Motor neuron (in vitro differentiated cells): Measurements from ENCODE around the gene CLIC4. TPM values are rescaled to one million over a fixed set of nuclear protein-coding genes. Genes with fewer than 3 reads are reported as not detected.
A peak's percentile ranks its signal among the peaks of the same experiment; 100 is the strongest.
"Not testable (repeated sequence)": the region's sequence is repeated elsewhere in the genome, so short reads cannot be mapped to it uniquely, and the experiment has no call there.

Source experiments
- ATAC-seq, 8 experiments: fragments of 200-7000 bp; cut with Tn5 transposase; replicated peaks in 6 of 8; 2 replicates each; pipeline ENCODE4 v1.8.0; 2021; ENCODE audit warnings: mild to moderate bottlenecking in 8 of 8, moderate library complexity in 8 of 8
- H3K27ac ChIP-seq, 2 donors: fragments of 250-450 bp; sonication (Bioruptor Pico); 2 replicates each; pipeline ENCODE4 v1.9.0; 2021; ENCODE audit warnings: antibody characterized with exemption in 2 of 2, mild to moderate bottlenecking in 2 of 2, moderate library complexity in 1 of 2
- H3K4me1 ChIP-seq, 2 donors: fragments of 250-450 bp; sonication (Bioruptor Pico); replicated peaks in 1 of 2; 2 replicates each; pipeline ENCODE4 v1.6.1; 2021; ENCODE audit warnings: antibody characterized with exemption in 2 of 2, mild to moderate bottlenecking in 2 of 2, moderate library complexity in 1 of 2
- H3K4me3 ChIP-seq, 5 donors: fragments of 250-450 bp; sonication (Bioruptor Pico); 2 replicates each; pipeline ENCODE4 v1.9.0; 2021; ENCODE audit warnings: antibody characterized with exemption in 5 of 5, mild to moderate bottlenecking in 5 of 5, moderate library complexity in 4 of 5
- WGBS, 10 experiments: fragments of 450-650 bp; shearing (Covaris generic); methylation state at CpG; one replicate each; pipeline ENCODE4 v1.0.0; 2022; 5-methylcytosine and 5-hydroxymethylcytosine counted together
- in situ Hi-C, 9 experiments: fragments of 400-800 bp; cut with MboI; loops; one replicate each; pipeline ENCODE4 v1.15.0; 2021; ENCODE audit warnings: low sequenced_read_pairs in 9 of 9, low pct_unique_long_range_greater_than_20kb in 2 of 9; ENCODE audit not compliant: unreplicated experiment in 9 of 9
- total RNA-seq, 8 experiments: library from RNA; unstranded; fragments of 300-600 nt; gene quantifications; 2 replicates each; pipeline versions ENCODE4 v1.2.3 to v1.2.4, GENCODE V29; 2022

The CLIC4 gene
- total RNA-seq, 8 experiments from 2014 or later = 77.0 to 188 (median 106) TPM

- no CpG with 5 or more reads among the region's 4 CpGs for WGBS, 10 experiments
- ATAC-seq = no peak
- Histone ChIP-seq H3K4me1 (peaks cover 13 to 18% of the 10 kb centered on the region in 2 donors), H3K4me3 (no peak overlapping the region), H3K27ac (no peak overlapping the region)
- in situ Hi-C loops = no loop called here
These were observed 37.6 kb upstream of the CLIC4 start for GRCh38 chr1:24707687-24708086.

GRCh38 chr1:24708938-24709337 is 36.3 kb upstream of the CLIC4 start:
- peaks cover 13 to 18% of the 10 kb centered on the region in 2 donors for H3K4me1 ChIP-seq
- in situ Hi-C loops = no loop called here
- ATAC-seq = no peak
- 83 to 100% (median 100%) methylated on average over 1 to 4 of the region's 4 CpGs; no CpG with 5 or more reads in 5 of the 10 experiments for WGBS, 10 experiments
- no peak overlapping the region for H3K27ac ChIP-seq
- no peak overlapping the region for H3K4me3 ChIP-seq

GRCh38 chr1:24709791-24710441 is 35.3 kb upstream of the CLIC4 start:
- WGBS, 10 experiments = 0 to 100% (median 75%) methylated on average over 1 to 5 of the region's 5 CpGs; no CpG with 5 or more reads in 1 of the 10 experiments
- Histone ChIP-seq H3K27ac (no peak overlapping the region), H3K4me1 (peaks cover 8 to 11% of the 10 kb centered on the region in 2 donors), H3K4me3 (no peak overlapping the region)
- no peak for ATAC-seq
- in situ Hi-C loops = no loop called here

GRCh38 chr1:24711329-24711728 is 33.9 kb upstream of the CLIC4 start:
- in situ Hi-C loops = no loop called here
- no peak for ATAC-seq
- no peak overlapping the region for H3K27ac ChIP-seq
- no peaks in the 10 kb centered on the region for H3K4me1 ChIP-seq
- no peak overlapping the region for H3K4me3 ChIP-seq
- 85 to 96% (median 91%) methylated on average over 2 to 4 of the region's 4 CpGs; no CpG with 5 or more reads in 3 of the 10 experiments for WGBS, 10 experiments

GRCh38 chr1:24713176-24713575 is 32.1 kb upstream of the CLIC4 start:
- no peak overlapping the region for H3K27ac ChIP-seq
- WGBS, 10 experiments = 50 to 89% (median 78%) methylated on average over 2 to 3 of the region's 4 CpGs; no CpG with 5 or more reads in 2 of the 10 experiments
- ATAC-seq = peak in 1 of 8 experiments; percentile 18
- no peak overlapping the region for H3K4me3 ChIP-seq
- in situ Hi-C loops = no loop called here
- no peaks in the 10 kb centered on the region for H3K4me1 ChIP-seq

- in situ Hi-C loops = no loop called here
- Histone ChIP-seq H3K4me1 (no peaks in the 10 kb centered on the region), H3K27ac (no peak overlapping the region), H3K4me3 (no peak overlapping the region)
- no peak for ATAC-seq
- 40 to 100% (median 65%) methylated on average over 1 to 5 of the region's 5 CpGs; no CpG with 5 or more reads in 1 of the 10 experiments for WGBS, 10 experiments
These were observed 31.5 kb upstream of the CLIC4 start for GRCh38 chr1:24713736-24714135.

GRCh38 chr1:24714859-24715520 is 30.3 kb upstream of the CLIC4 start:
- in situ Hi-C loops = no loop called here
- no peak overlapping the region for H3K27ac ChIP-seq
- ATAC-seq = no peak

GRCh38 chr1:24715658-24716057 is 29.6 kb upstream of the CLIC4 start:
- no peaks in the 10 kb centered on the region for H3K4me1 ChIP-seq
- no peak for ATAC-seq
- no peak overlapping the region for H3K27ac ChIP-seq
- WGBS, 10 experiments = 79 to 100% (median 93%) methylated on average over 1 to 7 of the region's 7 CpGs; no CpG with 5 or more reads in 2 of the 10 experiments
- in situ Hi-C loops = no loop called here
- H3K4me3 ChIP-seq = no peak overlapping the region

More at GRCh38 chr1:24714859-24715520, 30.3 kb upstream of the CLIC4 start:
- 60 to 93% (median 61%) methylated on average over 1 to 5 of the region's 8 CpGs; no CpG with 5 or more reads in 5 of the 10 experiments for WGBS, 10 experiments
- Histone ChIP-seq H3K4me3 (no peak overlapping the region), H3K4me1 (no peaks in the 10 kb centered on the region)

- H3K27ac ChIP-seq = no peak overlapping the region
- no peaks in the 10 kb centered on the region for H3K4me1 ChIP-seq
- in situ Hi-C loops = no loop called here
- no peak overlapping the region for H3K4me3 ChIP-seq
- WGBS, 10 experiments = 79 to 100% (median 92%) methylated on average over 3 to 5 of the region's 8 CpGs; no CpG with 5 or more reads in 4 of the 10 experiments
- no peak for ATAC-seq
These were observed 27.2 kb upstream of the CLIC4 start for GRCh38 chr1:24717887-24718650.

GRCh38 chr1:24720152-24720551 is 25.1 kb upstream of the CLIC4 start:
- in situ Hi-C loops = no loop called here
- ATAC-seq = peak in 2 of 8 experiments; percentile 75 to 79
- Histone ChIP-seq H3K4me1 (peaks cover 0 to 6% of the 10 kb centered on the region in 2 donors), H3K4me3 (no peak overlapping the region), H3K27ac (no peak overlapping the region)
- 14 to 100% (median 81%) methylated on average over 1 to 11 of the region's 12 CpGs; no CpG with 5 or more reads in 2 of the 10 experiments for whole genome bisulfite sequencing, 10 experiments

GRCh38 chr1:24721533-24721932 is 23.7 kb upstream of the CLIC4 start:
- no peak overlapping the region for H3K4me3 ChIP-seq
- H3K4me1 ChIP-seq = peaks cover 0 to 8% of the 10 kb centered on the region in 2 donors
- ATAC-seq = no peak
- WGBS, 10 experiments = 92 to 100% methylated on average over 3 to 15 of the region's 31 CpGs; no CpG with 5 or more reads in 8 of the 10 experiments
- H3K27ac ChIP-seq = no peak overlapping the region
- in situ Hi-C loops = no loop called here

GRCh38 chr1:24722073-24723035 is 22.9 kb upstream of the CLIC4 start:
- WGBS, 10 experiments = 60 to 98% (median 89%) methylated on average over 2 to 15 of the region's 21 CpGs; no CpG with 5 or more reads in 1 of the 10 experiments
- in situ Hi-C loops, H3K4me1 ChIP-seq, H3K4me3 ChIP-seq, H3K27ac ChIP-seq: not testable (repeated sequence)
- ATAC-seq = peak in 1 of 8 experiments; percentile 3
